Measurements from ENCODE around the gene ACCSL.

Gene ACCSL

DNA sequence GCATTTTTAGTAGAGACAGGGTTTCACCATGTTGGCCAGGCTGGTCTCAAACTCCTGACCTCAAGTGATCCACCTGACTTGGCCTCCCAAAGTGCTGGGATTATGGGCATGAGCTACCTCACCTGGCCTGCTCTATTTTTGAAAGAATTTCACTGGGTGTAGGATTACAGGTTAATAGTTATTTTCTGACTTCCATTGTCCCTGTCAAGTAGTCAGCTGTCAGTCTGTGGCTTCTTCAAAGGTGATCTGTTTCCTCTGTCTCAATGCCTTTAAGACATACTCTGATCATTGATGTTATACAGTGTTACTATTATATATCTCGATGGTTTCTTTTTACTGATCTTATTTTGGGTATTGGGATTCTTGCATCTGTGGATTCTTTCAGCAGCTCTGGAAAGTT, 37.5 kb downstream of the ACCSL start (continued):
- TF ChIP-seq, protein P1, sequence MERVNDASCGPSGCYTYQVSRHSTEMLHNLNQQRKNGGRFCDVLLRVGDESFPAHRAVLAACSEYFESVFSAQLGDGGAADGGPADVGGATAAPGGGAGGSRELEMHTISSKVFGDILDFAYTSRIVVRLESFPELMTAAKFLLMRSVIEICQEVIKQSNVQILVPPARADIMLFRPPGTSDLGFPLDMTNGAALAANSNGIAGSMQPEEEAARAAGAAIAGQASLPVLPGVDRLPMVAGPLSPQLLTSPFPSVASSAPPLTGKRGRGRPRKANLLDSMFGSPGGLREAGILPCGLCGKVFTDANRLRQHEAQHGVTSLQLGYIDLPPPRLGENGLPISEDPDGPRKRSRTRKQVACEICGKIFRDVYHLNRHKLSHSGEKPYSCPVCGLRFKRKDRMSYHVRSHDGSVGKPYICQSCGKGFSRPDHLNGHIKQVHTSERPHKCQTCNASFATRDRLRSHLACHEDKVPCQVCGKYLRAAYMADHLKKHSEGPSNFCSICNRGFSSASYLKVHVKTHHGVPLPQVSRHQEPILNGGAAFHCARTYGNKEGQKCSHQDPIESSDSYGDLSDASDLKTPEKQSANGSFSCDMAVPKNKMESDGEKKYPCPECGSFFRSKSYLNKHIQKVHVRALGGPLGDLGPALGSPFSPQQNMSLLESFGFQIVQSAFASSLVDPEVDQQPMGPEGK (CRISPR knock-in tag; IDR thresholded peaks at IDR 0.05; ENCODE audit: borderline replicate concordance), result no peak

DNA sequence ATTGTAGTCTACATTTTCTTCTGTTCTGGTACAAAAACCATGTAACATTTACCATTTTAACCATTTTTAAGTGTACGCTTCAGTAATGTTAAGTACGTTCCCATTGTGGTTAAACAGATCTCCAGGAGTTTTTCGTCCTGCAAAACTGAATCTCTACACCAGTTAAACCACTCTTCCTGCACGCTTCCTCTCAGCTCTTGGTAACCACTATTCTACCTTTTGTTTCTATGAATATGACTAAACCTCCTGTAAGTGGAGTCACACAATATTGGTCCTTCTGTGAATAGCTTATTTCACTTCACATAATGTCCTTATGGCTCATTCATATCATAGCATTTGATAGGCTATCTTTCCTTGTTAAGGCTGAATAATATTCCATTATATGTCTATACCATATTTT, 40.6 kb downstream of the ACCSL start:
- TF ChIP-seq TOX (CRISPR knock-in tag; IDR thresholded peaks at IDR 0.05; ENCODE audit: borderline replicate concordance) (no peak), CSDC2 (CRISPR knock-in tag; IDR thresholded peaks at IDR 0.05) (no peak), BACH2 (CRISPR knock-in tag; IDR thresholded peaks at IDR 0.05; ENCODE audit: borderline replicate concordance) (no peak), OSR1 (CRISPR knock-in tag; IDR thresholded peaks at IDR 0.05) (no peak), ZFP30 (CRISPR knock-in tag; IDR thresholded peaks at IDR 0.05) (no peak), ZNF565 (CRISPR knock-in tag; conservative IDR thresholded peaks at IDR 0.05; ENCODE audit: low read depth) (no peak)
- TF ChIP-seq, protein P2, sequence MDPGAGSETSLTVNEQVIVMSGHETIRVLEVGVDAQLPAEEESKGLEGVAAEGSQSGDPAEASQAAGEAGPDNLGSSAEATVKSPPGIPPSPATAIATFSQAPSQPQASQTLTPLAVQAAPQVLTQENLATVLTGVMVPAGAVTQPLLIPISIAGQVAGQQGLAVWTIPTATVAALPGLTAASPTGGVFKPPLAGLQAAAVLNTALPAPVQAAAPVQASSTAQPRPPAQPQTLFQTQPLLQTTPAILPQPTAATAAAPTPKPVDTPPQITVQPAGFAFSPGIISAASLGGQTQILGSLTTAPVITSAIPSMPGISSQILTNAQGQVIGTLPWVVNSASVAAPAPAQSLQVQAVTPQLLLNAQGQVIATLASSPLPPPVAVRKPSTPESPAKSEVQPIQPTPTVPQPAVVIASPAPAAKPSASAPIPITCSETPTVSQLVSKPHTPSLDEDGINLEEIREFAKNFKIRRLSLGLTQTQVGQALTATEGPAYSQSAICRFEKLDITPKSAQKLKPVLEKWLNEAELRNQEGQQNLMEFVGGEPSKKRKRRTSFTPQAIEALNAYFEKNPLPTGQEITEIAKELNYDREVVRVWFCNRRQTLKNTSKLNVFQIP (CRISPR knock-in tag; IDR thresholded peaks at IDR 0.05; ENCODE audit: borderline replicate concordance, low read depth), result no peak
- TF ChIP-seq, protein P3, sequence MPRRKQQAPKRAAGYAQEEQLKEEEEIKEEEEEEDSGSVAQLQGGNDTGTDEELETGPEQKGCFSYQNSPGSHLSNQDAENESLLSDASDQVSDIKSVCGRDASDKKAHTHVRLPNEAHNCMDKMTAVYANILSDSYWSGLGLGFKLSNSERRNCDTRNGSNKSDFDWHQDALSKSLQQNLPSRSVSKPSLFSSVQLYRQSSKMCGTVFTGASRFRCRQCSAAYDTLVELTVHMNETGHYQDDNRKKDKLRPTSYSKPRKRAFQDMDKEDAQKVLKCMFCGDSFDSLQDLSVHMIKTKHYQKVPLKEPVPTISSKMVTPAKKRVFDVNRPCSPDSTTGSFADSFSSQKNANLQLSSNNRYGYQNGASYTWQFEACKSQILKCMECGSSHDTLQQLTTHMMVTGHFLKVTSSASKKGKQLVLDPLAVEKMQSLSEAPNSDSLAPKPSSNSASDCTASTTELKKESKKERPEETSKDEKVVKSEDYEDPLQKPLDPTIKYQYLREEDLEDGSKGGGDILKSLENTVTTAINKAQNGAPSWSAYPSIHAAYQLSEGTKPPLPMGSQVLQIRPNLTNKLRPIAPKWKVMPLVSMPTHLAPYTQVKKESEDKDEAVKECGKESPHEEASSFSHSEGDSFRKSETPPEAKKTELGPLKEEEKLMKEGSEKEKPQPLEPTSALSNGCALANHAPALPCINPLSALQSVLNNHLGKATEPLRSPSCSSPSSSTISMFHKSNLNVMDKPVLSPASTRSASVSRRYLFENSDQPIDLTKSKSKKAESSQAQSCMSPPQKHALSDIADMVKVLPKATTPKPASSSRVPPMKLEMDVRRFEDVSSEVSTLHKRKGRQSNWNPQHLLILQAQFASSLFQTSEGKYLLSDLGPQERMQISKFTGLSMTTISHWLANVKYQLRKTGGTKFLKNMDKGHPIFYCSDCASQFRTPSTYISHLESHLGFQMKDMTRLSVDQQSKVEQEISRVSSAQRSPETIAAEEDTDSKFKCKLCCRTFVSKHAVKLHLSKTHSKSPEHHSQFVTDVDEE (CRISPR knock-in tag; IDR thresholded peaks at IDR 0.05), result no peak
- no peak for ATAC-seq

GRCh38 chr11:44088871-44089270, 41.1 kb downstream of the ACCSL start:
- ATAC-seq, result no peak
- no peak for TF ChIP-seq ZFP30 (CRISPR knock-in tag; IDR thresholded peaks at IDR 0.05)
- TF ChIP-seq CREB5 (CRISPR knock-in tag; IDR thresholded peaks at IDR 0.05; ENCODE audit: low read depth), result no peak
- no peak for TF ChIP-seq CSDC2 (CRISPR knock-in tag; IDR thresholded peaks at IDR 0.05)
- no peak for TF ChIP-seq OSR1 (CRISPR knock-in tag; IDR thresholded peaks at IDR 0.05)
- no peak for TF ChIP-seq PPARA (CRISPR knock-in tag; IDR thresholded peaks at IDR 0.05; ENCODE audit: borderline replicate concordance)
- no peak for TF ChIP-seq CSRNP3 (CRISPR knock-in tag; IDR thresholded peaks at IDR 0.05)
- TF ChIP-seq TCF4 (CRISPR knock-in tag; IDR thresholded peaks at IDR 0.05; ENCODE audit: borderline replicate concordance), result no peak
- TF ChIP-seq ZNF70 (CRISPR knock-in tag; IDR thresholded peaks at IDR 0.05), result no peak
- TF ChIP-seq TOX (CRISPR knock-in tag; IDR thresholded peaks at IDR 0.05; ENCODE audit: borderline replicate concordance), result no peak
- no peak for TF ChIP-seq GLIS3 (CRISPR knock-in tag; IDR thresholded peaks at IDR 0.05)

- ATAC-seq, result no peak
- TF ChIP-seq GLIS3 (CRISPR knock-in tag; IDR thresholded peaks at IDR 0.05) (no peak), TOX (CRISPR knock-in tag; IDR thresholded peaks at IDR 0.05; ENCODE audit: borderline replicate concordance) (no peak), CSDC2 (CRISPR knock-in tag; IDR thresholded peaks at IDR 0.05) (no peak), RARB (CRISPR knock-in tag; IDR thresholded peaks at IDR 0.05) (no peak), PPARA (CRISPR knock-in tag; IDR thresholded peaks at IDR 0.05; ENCODE audit: borderline replicate concordance) (no peak), OSR1 (CRISPR knock-in tag; IDR thresholded peaks at IDR 0.05) (no peak), SNAI2 (CRISPR knock-in tag; IDR thresholded peaks at IDR 0.05) (no peak), ZC3H10 (CRISPR knock-in tag; IDR thresholded peaks at IDR 0.05) (no peak), CSRNP3 (CRISPR knock-in tag; IDR thresholded peaks at IDR 0.05) (no peak), ZFP3 (CRISPR knock-in tag; IDR thresholded peaks at IDR 0.05) (no peak), ISL1 (CRISPR knock-in tag; IDR thresholded peaks at IDR 0.05) (no peak)
- TF ChIP-seq, protein P1 (CRISPR knock-in tag; IDR thresholded peaks at IDR 0.05; ENCODE audit: borderline replicate concordance), result no peak
- TF ChIP-seq, protein P3 (CRISPR knock-in tag; IDR thresholded peaks at IDR 0.05), result no peak
Measured at GRCh38 chr11:44090539-44090938, 42.8 kb downstream of the ACCSL start.
